Measurements from ENCODE around the gene TMEM245. TPM values are rescaled to one million over a fixed set of nuclear protein-coding genes. Genes with fewer than 3 reads are reported as not detected.
A peak's percentile ranks its signal among the peaks of the same experiment; 100 is the strongest.

TMEM245 gene
- total RNA-seq, 2 donors from 2014 or later: 76.5 to 95.4 TPM

DNA sequence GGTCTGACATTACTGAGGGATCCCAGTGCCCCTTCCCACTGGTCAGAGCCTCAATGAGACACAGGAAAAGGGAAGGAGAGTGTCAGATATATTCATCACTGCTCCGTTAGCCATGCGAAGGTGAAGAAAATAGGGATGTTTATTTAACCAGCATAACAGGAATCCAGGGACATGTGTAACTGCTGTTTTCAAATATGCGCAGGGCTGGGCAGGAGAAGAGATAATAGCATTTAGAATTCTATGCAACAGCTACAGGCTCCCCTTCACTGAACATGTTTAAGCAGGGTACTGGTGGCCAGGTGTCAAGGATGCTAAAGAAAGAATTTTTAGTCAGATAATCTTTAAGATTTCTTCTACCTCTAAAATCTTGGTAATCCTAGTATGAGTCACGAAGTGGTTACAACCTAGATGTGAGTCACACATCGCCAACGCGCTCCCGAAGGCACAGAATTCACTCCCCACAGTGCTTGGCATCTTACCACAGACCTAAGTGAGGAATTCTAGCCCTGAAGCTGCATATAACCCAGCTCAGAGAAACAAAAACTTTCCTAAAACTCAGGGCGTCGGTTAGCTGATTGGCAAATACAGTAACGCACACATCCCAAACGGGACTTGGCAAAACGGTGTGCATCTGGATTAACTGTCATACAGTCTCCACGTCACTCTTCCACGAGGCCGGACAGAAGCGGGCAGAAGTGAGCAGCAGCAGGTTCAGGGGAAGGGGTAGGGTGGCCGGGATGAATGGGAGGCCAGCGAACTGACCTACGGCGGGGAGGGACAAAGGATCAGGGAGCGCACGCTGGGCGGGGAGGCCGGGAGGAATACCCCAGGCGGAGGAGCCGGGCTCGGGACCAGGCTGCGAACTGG is 107.5 kb downstream of the TMEM245 start:
- H3K4me1 ChIP-seq (ENCODE audit: control insufficient read depth in 1 of 2, low read depth in 2 of 2): peaks cover 12 to 31% of the 10 kb centered on the region in 2 donors
- no peaks in the 10 kb centered on the region for H3K36me3 ChIP-seq
- H3K9me3 ChIP-seq: no peaks in the 10 kb centered on the region
- H3K27ac ChIP-seq: peak overlapping the region; percentile 90 to 98
- peak overlapping the region; percentile 94 for H3K4me3 ChIP-seq
- DNase-seq (ENCODE audit: low spot score) (peak; percentile 66), ATAC-seq (ENCODE audit: insufficient number of reproducible peaks, low FRiP score, low read depth) (peak; percentile 71)
- TF ChIP-seq CTCF (IDR thresholded peaks at IDR 0.05): no peak
- H3K27me3 ChIP-seq (replicated peaks; ENCODE audit: insufficient read depth): no peaks in the 10 kb centered on the region

- no peak for ATAC-seq (ENCODE audit: insufficient number of reproducible peaks, low FRiP score, low read depth)
- Histone ChIP-seq H3K4me1 (ENCODE audit: control insufficient read depth in 1 of 2, low read depth in 2 of 2) (peaks cover 12 to 31% of the 10 kb centered on the region in 2 donors), H3K36me3 (no peaks in the 10 kb centered on the region), H3K9me3 (no peaks in the 10 kb centered on the region), H3K27ac (peak overlapping the region; percentile 90 to 98), H3K27me3 (replicated peaks; ENCODE audit: insufficient read depth) (no peaks in the 10 kb centered on the region), H3K4me3 (peak overlapping the region; percentile 94)
- no peak for DNase-seq (ENCODE audit: low spot score)
- no peak for TF ChIP-seq CTCF (IDR thresholded peaks at IDR 0.05)
Observed at GRCh38 chr9:109011231-109011671, 108.5 kb downstream of the TMEM245 start.

- H3K36me3 ChIP-seq: no peaks in the 10 kb centered on the region
- H3K27me3 ChIP-seq (replicated peaks; ENCODE audit: insufficient read depth): no peaks in the 10 kb centered on the region
- no peak overlapping the region for H3K4me3 ChIP-seq
- DNase-seq (ENCODE audit: low spot score): no peak
- H3K27ac ChIP-seq: peak overlapping the region; percentile 90 to 98
- H3K4me1 ChIP-seq (ENCODE audit: control insufficient read depth in 1 of 2, low read depth in 2 of 2): peaks cover 12 to 31% of the 10 kb centered on the region in 2 donors
- no peak for ATAC-seq (ENCODE audit: insufficient number of reproducible peaks, low FRiP score, low read depth)
- TF ChIP-seq CTCF (IDR thresholded peaks at IDR 0.05): no peak
- H3K9me3 ChIP-seq: no peaks in the 10 kb centered on the region
Observed at GRCh38 chr9:109010746-109011145, 109.0 kb downstream of the TMEM245 start.

- Histone ChIP-seq H3K4me3 (no peak overlapping the region), H3K27me3 (replicated peaks; ENCODE audit: insufficient read depth) (no peaks in the 10 kb centered on the region), H3K9me3 (no peaks in the 10 kb centered on the region), H3K27ac (no peak overlapping the region), H3K4me1 (ENCODE audit: control insufficient read depth in 1 of 2, low read depth in 2 of 2) (peaks cover 0 to 8% of the 10 kb centered on the region in 2 donors), H3K36me3 (peaks cover 3% of the 10 kb centered on the region)
- no peak for ATAC-seq (ENCODE audit: insufficient number of reproducible peaks, low FRiP score, low read depth)
- TF ChIP-seq CTCF (IDR thresholded peaks at IDR 0.05): no peak
- DNase-seq (ENCODE audit: low spot score): no peak
Observed at GRCh38 chr9:109005678-109006077, 114.1 kb downstream of the TMEM245 start.

DNA sequence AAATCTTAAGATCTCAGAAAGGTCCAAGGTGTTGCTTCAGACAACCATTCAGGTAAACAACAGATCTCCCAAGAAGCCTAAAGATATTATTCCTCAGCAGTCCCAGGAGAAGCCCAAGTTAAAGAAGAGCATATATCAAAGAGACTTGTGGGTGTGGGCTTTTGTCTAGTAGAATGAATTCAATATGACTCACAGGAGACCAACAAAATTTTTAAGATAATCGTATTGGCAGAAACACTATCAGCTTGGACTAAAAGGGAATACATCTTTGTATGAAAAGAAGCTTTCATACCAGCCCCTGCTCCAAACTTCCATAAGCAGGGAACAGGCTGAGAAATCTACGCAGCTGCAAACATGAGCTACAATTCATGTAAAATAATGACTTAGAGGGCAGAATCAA is 116.6 kb downstream of the TMEM245 start:
- Histone ChIP-seq H3K27ac (no peak overlapping the region), H3K27me3 (replicated peaks; ENCODE audit: insufficient read depth) (no peaks in the 10 kb centered on the region), H3K4me3 (no peak overlapping the region), H3K4me1 (ENCODE audit: control insufficient read depth in 1 of 2, low read depth in 2 of 2) (no peaks in the 10 kb centered on the region), H3K36me3 (peaks cover 3% of the 10 kb centered on the region), H3K9me3 (no peaks in the 10 kb centered on the region)
- ATAC-seq (ENCODE audit: insufficient number of reproducible peaks, low FRiP score, low read depth) (no peak), DNase-seq (ENCODE audit: low spot score) (no peak)
- no peak for TF ChIP-seq CTCF (IDR thresholded peaks at IDR 0.05)

Measured in thoracic aorta (tissue), 2 donors.